GM21529 (cell line): ENCODE data around the gene RALY.

Source experiments
- ATAC-seq: cut with Tn5 transposase; IDR thresholded peaks from one replicate; pipeline ENCODE4 v1.9.1; 2021; ENCODE audit not compliant: unreplicated experiment

Gene RALY

DNA sequence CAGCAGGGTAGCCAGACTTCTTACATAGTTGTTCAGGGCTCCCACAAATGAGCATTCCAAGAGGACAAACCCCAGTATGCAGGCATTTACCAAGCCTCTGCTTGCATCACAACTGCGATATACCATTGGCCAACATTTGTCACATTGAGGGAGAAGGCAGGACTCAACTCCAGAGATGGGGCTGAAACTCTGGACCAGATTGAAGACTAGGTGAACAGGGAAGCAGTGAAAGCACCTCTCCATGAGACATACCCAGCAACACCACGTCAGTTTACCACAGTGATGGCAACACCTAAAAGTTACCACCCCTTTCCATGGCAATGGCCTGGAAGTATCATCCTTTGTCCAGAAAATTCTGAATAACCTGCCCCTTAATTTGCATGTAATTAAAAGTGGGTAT is 7.9 kb upstream of the RALY start:
- no peak for ATAC-seq

- ATAC-seq = no peak
Measured at GRCh38 chr20:33986560-33987216, 7.0 kb upstream of the RALY start.

GRCh38 chr20:33990075-33990474 is 3.6 kb upstream of the RALY start:
- ATAC-seq = no peak

DNA sequence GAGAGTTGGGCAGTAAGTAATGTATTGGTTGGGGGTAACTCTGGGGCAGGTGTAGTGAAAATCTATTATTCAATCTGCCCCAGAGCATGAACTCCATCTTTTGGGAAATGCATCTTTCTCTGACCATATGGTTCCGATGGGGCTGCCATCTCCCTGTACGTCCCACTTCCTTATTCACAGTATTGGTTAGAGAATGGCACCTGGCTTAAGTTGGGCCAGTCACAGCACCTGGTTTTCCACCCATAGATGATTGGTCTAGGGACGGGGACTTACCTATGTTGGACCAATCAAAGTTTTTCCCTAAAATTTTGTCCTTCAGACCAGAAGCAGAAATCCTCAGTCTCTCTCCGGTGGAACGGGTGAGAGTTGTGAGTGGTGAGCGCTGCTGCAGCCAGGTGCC is 2.2 kb upstream of the RALY start:
- no peak for ATAC-seq

- no peak for ATAC-seq
Measured at GRCh38 chr20:33992145-33992922, 1.4 kb upstream of the RALY start.

DNA sequence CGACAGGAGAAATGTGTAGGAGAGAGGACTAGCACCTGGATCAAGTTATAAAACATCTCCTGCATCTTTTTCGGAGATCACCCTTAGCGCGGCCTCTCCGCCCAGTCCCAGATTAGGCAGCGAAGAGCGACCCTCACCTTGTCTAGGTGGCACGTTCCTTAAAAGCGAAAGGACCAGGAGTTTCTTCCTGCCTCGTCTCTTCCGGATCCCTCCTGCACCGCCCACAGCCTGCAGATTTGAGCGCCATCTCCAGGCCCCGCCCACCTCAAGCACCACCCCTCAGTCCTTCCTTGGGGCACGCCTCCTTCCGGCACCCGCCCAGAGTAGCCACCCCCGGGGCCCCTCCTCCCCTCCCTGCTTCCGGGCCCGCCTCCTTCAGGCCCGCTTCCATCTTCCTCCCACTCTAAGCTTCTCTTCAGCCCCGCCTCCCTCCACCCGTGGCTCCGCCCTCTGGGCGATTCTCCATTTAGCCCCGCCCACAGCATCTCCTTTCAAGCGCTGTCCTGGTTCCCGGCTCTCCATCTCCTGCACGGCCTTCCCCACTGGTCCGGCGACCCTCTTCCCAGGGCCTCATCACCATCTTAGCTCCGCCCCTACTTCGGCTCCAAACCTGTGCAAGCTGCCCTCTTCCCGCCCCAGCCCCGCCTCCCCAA is 662 bp upstream of the RALY start:
- peak; percentile 69 for ATAC-seq

DNA sequence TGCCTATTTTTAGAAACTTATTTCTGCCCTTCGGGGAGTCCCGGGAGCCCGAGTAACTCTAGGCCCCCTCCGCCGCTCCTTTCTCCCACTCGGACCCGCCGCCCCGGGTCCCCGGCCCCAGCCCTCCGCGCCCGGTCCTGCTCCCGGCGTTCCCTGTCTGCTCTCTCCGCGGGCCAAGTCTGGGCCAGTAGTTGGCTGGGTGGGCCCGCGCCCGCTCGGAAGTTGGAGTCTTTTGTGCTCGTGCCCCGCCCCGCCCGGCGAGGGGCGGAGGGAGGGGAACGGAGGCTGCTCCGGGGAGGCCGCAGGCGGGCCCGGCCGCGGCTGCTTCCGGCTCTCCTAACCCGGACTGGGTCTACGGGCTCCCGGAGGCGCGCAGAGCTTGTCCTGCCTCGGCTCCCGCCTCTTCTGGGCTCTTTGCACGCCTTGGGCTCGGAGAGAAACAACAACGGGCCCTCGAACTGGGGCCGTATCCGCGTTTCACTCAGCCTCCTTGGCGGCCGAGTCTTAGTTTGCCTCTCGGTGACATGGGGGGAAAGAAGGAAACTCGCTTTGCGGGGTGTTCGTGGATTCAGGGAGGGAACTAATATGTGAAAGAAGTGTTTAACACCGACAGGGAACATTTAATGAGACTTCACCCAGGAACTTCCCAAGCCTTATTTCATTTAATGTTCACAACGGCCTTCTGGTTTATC is 657 bp downstream of the RALY start:
- ATAC-seq = peak; percentile 32

- no peak for ATAC-seq
Measured at GRCh38 chr20:33995053-33995831, 1.5 kb downstream of the RALY start.

DNA sequence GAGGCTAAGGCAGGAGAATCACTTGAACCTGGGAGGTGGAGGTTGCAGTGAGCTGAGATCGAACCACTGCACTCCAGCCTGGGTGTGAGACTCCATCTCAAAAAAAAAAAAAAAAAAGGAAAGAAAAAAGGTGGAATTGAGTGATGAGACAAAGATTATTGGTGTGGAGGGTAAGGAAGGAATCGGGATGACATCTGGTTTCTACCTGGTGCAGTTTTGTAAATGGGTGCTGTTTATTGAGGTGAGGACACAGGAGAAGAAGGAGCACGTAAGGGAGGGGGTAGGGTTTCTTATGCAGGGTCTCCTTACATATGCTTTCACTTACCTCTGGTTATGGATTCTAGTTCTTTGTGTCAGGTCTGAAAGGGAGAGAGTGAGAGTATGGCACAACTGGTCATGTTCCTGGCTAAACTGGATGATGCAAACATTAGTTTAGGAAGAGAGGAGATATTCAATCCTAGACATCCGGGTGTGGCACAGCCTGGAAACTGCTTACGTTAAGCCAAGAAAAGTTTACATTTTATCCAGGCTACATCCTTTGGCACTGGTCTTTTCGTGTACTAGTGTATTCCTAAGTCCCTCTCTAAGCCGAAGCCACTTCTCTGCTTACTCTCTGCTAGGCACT is 5.4 kb downstream of the RALY start:
- ATAC-seq = no peak

- ATAC-seq = no peak
Measured at GRCh38 chr20:34001378-34001777, 7.7 kb downstream of the RALY start.

- no peak for ATAC-seq
Measured at GRCh38 chr20:34004227-34004626, 10.5 kb downstream of the RALY start.

- no peak for ATAC-seq
Measured at GRCh38 chr20:34004790-34005457, 11.2 kb downstream of the RALY start.

DNA sequence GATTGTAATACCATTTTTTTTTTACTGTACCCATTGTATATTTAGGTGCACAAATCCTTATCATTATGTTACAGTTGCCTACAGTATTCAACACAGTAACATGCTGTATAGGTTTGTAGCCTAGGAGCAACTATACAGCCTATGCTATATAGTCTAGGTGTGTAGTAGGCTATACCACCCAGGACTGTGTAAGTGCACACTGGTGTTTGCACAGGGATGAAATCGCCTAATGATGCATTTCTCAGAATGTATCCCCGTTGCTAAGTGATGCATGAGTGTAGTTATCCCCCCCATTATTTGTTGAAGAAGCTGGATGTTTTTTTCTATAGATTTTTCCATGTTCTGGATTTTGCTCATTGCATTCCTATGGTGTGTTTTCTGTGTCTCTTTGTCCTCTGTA is 12.9 kb downstream of the RALY start:
- no peak for ATAC-seq

DNA sequence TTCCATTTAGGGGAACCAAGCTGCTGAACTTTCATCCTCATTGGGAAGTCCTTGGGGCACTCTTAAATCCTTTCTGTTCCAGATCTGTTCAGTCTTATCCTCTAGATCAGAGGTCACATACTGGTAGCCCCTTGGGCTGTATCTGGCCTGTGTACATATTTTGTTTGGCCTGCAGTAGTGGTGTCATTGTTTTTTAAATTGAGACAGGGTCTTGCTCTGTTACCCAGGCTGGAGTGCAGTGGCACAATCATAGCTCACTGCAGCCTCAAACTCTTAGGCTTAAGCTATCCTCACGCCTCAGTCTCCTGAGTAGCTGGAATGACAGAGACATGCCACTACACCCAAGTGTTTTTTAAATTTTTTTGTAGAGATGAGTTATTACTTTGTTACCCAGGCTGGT is 14.8 kb downstream of the RALY start:
- no peak for ATAC-seq

GRCh38 chr20:34010405-34010931 is 16.8 kb downstream of the RALY start:
- no peak for ATAC-seq

DNA sequence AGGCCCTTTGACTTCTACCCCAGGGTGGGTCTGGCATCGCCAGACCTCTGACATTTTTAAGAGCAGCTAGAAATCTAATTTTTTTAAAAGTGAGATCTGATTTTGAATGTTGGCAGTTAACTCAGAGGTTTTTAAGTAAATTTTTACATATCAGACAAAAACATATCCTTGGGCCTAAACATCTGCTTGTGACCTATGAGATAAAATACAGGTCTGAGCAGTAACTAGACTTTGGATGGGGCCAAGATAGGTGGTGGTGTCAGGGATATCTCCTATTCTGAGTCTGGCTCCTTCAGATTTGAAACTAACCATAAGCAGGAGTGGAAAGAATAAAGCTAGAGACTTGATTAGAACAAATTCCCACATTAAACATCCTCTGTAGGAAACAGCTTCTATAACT is 17.6 kb downstream of the RALY start:
- no peak for ATAC-seq

DNA sequence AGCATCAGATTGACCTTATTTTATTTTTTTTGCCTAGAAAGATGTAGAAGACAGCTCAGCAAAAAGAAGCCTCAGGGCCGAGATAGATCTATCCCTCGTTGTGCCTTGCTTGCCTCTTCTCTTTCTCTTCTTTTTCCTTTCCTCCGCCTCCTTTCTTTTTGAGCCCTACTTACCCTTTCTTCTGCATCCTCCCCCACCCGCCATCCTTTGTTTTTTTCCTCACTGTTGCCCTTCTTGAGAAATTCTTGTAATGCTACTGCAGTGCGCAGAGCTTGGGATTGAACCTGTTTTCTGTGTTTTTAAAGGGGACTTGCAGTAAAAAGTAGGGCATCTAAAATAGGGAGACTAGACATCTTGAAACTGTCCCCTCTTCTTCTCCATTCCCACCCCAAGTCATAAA is 18.6 kb downstream of the RALY start:
- ATAC-seq = no peak

DNA sequence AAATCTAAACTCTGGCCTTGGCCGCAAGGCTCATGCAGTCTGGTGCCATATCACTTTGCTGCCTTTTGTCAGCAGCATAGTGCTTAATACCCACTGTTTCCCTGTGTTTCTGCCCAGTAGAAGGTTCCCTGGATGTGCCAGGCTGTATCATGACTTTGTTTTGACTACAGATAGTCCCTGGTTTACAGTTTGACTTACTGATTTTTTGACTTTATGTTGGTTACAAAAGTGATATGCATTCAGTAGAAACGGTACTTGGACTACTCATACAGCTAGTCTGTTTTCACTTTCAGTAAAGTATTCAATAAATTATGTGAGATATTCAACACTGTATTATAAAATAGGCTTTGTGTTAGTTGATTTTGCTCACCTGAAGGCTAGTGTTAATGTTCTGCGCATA is 19.0 kb downstream of the RALY start:
- no peak for ATAC-seq

- ATAC-seq = no peak
Measured at GRCh38 chr20:34013554-34013953, 19.8 kb downstream of the RALY start.

GRCh38 chr20:34014878-34015277 is 21.2 kb downstream of the RALY start:
- ATAC-seq = no peak
